Measurements from ENCODE around the gene CLEC4F.

Gene CLEC4F

GRCh38 chr2:70834106-70834505 lies 13.7 kb upstream of the CLEC4F start:
- no peak for DNase-seq (ENCODE audit: low read depth)
- TF ChIP-seq, protein P1, sequence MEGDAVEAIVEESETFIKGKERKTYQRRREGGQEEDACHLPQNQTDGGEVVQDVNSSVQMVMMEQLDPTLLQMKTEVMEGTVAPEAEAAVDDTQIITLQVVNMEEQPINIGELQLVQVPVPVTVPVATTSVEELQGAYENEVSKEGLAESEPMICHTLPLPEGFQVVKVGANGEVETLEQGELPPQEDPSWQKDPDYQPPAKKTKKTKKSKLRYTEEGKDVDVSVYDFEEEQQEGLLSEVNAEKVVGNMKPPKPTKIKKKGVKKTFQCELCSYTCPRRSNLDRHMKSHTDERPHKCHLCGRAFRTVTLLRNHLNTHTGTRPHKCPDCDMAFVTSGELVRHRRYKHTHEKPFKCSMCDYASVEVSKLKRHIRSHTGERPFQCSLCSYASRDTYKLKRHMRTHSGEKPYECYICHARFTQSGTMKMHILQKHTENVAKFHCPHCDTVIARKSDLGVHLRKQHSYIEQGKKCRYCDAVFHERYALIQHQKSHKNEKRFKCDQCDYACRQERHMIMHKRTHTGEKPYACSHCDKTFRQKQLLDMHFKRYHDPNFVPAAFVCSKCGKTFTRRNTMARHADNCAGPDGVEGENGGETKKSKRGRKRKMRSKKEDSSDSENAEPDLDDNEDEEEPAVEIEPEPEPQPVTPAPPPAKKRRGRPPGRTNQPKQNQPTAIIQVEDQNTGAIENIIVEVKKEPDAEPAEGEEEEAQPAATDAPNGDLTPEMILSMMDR (IDR thresholded peaks at IDR 0.05; ENCODE audit: insufficient read depth, low read depth, low read length, missing control alignments): no peak
- no peak overlapping the region for H3K4me3 ChIP-seq (ENCODE audit: low read depth, low read length)

GRCh38 chr2:70833246-70833645 lies 12.8 kb upstream of the CLEC4F start:
- DNase-seq (ENCODE audit: low read depth): no peak
- H3K4me3 ChIP-seq (ENCODE audit: low read depth, low read length): no peak overlapping the region
- TF ChIP-seq, protein P1 (IDR thresholded peaks at IDR 0.05; ENCODE audit: insufficient read depth, low read depth, low read length, missing control alignments): no peak

- TF ChIP-seq, protein P1 (IDR thresholded peaks at IDR 0.05; ENCODE audit: insufficient read depth, low read depth, low read length, missing control alignments): no peak
- no peak for DNase-seq (ENCODE audit: low read depth)
- no peak overlapping the region for H3K4me3 ChIP-seq (ENCODE audit: low read depth, low read length)
These were observed 12.0 kb upstream of the CLEC4F start for GRCh38 chr2:70832386-70832785.

DNA sequence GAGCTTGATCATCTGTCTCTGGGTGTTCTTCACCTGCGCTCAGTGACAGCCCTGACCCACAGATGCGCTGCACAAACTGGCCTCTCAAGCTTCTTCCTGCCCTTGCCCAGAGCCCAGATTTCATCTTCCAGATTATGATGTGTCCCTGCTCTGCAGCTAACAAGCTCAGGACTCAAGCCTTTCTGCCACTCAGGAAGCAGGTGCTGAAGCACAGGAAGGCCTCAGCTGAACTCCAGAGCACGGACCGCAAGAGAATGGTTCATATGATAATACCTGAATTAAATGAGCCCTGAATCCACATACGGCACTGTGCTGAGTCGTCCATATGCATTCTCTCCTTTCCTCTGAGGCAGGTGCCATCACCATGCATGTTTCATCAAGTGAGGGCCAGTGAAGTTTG lies 11.5 kb upstream of the CLEC4F start:
- TF ChIP-seq, protein P1 (IDR thresholded peaks at IDR 0.05; ENCODE audit: insufficient read depth, low read depth, low read length, missing control alignments): no peak
- DNase-seq (ENCODE audit: low read depth): no peak
- H3K4me3 ChIP-seq (ENCODE audit: low read depth, low read length): no peak overlapping the region

DNA sequence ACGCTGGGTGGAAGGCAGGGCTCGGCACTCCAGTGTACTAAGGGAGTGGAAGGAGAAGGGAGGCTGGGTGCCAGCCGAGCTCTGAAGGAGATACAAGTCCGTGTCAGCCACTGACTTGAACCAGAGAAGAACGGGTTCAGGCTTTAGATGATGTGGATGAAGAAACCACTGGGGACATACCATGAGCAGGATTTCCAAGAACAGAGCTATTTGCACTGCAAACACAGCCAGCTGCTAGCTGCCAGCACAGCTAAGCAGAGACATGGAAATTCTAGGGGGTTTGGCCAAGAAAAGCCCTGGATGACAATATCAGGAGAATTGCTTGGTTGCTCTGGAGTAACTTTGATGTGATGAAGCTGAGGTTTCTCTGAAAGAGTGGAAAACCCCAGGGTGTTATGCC lies 10.0 kb upstream of the CLEC4F start:
- TF ChIP-seq, protein P1 (IDR thresholded peaks at IDR 0.05; ENCODE audit: insufficient read depth, low read depth, low read length, missing control alignments): no peak
- H3K4me3 ChIP-seq (ENCODE audit: low read depth, low read length): no peak overlapping the region
- no peak for DNase-seq (ENCODE audit: low read depth)

GRCh38 chr2:70829916-70830315 lies 9.5 kb upstream of the CLEC4F start:
- TF ChIP-seq, protein P1 (IDR thresholded peaks at IDR 0.05; ENCODE audit: insufficient read depth, low read depth, low read length, missing control alignments): no peak
- no peak overlapping the region for H3K4me3 ChIP-seq (ENCODE audit: low read depth, low read length)
- DNase-seq (ENCODE audit: low read depth): no peak

All from GM12865 (cell line).